GM21367 (cell line): Measurements from ENCODE around the gene FCSK.
A peak's percentile ranks its signal among the peaks of the same experiment; 100 is the strongest.
"Not testable (repeated sequence)": the region's sequence is repeated elsewhere in the genome, so short reads cannot be mapped to it uniquely, and the experiment has no call there.

Experiments
- ATAC-seq: cut with Tn5 transposase; IDR thresholded peaks from one replicate; pipeline ENCODE4 v1.9.1; 2021; ENCODE audit not compliant: unreplicated experiment

The FCSK gene

GRCh38 chr16:70454222-70455034 lies at the start of gene FCSK:
Gene FCSK, plus strand, starts transcription at chr16:70454595. Its CDS starts 8,596 bp downstream, at chr16:70463191.
- peak; percentile 78 for ATAC-seq

DNA sequence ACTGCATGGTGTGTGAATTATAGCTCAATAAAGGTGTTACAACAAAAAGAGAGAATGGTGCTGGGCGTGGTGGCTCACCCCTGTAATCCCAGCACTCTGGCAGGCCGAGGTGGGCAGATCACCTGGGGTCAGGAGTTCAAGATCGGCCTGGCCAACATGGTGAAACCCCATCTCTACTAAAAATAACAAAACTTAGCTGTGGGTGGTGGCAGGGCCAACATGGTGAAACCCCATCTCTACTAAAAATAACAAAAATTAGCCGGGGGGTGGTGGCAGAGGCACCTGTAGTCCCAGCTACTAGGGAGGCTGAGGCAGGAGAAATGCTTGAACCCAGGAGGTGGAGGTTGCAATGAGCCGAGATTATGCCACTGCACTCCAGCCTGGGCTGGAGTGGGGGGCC lies 48.3 kb upstream of the FCSK start:
- ATAC-seq = not testable (repeated sequence)

- ATAC-seq = no peak
Measured at GRCh38 chr16:70407811-70408274, 46.6 kb upstream of the FCSK start.

DNA sequence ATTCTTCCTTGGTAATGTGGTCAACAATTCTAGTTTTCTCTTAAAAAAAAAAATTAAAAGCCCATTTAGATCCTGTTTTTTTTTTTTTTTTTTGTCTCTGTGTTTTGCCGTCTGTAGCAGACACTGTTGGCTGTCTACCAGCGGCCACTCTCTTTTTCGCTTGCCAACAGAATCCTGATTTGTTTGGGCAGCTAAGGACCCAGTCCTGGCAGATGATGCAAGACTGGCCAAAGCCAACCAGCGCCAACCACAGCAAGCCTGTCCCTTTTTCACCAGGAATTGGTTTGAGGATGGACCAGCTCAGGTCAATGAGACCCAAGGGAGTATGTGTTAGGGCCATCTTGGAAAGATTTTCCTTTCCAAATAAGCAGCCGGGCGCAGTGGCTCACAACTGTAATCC lies 43.7 kb upstream of the FCSK start:
- ATAC-seq = no peak

DNA sequence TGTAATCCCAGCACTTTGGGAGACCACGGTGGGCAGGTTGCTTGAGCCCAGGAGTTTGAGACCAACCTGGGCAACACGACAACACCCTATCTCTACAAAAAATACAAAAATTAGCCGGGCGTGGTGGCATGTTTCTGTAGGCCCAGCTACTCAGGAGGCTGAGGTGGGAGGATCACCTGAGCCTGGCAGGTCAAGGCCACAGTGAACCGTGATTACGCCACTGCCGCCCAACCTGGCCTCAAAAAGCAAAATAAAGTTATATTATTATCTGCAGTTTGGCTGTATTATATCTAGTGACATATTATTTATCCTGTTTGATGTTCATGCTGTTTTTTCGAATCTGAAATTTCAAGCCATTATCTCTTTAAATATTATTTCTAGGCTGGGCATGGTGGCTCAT lies 42.0 kb upstream of the FCSK start:
- ATAC-seq = no peak

- ATAC-seq = not testable (repeated sequence)
Measured at GRCh38 chr16:70413572-70413971, 40.8 kb upstream of the FCSK start.

DNA sequence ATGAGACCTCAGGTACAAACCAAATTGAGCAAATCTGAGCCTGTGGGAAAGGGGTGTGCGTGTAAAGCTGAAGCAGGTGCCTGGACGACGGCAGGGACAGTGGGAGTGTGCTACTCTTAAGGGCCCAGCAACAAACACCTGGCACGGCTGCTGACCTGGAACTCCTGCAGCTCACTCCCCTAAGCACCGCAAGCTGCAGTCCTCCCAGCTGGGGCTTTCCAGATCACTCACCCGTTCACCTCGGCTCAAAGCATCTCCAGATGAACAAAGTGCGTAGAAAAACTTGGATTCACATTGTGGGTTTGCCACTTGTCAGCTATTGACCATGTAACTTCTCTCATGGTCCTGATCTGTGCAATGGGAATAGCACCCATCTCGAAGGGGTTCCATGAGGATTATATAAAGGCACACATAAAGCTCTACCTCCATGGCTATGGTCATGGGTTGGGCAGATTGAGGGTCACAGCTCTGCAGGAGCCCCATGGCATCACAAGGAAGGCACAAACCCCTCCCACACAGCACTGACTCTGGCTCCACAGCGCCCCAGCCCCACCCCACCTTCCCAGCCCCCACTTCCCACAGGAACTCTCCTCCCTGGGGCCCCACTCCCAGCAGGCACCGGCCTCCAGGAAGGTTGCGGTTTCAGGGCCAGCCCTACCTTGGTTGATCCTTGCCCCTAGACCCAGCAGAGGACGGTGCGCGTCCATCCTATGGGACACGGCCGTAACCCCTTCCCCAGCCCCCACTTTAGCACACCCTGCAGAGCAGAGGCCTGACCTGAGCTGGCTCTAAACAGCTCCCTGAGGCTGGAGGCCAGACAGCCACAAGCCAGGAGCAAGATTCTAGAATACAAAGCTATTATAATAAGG lies 37.4 kb upstream of the FCSK start:
- no peak for ATAC-seq

GRCh38 chr16:70417661-70418060 lies 36.7 kb upstream of the FCSK start:
- no peak for ATAC-seq

DNA sequence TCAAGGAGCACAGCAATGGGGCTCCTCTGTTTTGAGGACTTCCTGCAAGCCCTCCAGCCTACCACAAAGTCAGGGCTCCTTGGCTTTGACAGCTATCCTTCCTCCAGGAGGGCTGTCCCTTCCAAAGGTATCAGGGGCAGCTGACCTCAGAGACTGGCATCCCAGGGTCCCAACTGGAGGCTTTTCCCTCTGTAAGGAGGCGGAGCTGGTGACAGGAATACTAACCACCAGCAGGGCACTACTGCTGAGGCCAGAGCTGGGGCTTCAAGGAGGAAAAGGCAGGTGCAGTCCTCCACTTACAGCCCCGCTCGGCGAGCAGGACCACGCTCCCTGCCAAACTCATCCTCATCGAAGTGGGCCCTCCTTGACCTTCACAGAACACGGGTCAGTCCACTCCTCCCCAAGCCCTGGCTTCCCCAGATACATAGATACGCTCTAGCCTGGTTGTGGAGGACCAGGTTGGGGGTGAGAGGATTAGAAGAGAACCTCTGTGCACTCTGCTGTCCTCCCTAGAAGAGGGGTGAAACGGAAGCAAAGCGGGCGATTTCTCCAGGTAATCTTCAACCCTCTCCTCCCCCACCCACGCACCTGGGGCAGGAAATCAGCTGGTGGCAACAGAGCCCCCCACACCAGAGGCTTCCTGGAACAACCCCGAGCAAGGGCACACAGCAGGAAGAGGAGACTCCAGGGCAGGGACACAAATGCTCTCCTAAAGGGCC lies 36.0 kb upstream of the FCSK start:
- ATAC-seq = no peak

DNA sequence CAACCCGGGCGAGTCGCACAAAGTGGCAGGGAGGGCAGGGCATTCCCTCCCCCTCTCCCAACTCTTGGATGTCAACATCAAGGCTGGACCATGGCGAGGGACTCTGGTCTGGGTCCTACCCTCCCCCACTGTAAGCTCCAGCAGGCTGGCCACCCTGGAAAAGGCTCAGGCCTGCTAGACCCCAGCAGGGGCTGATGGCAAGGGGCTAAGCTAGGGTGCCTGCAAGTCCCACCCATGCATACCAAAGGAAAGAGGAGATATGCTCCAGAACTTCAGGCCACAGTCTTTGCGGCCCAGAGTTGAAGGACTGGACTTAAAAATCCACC lies 35.4 kb upstream of the FCSK start:
- no peak for ATAC-seq

- ATAC-seq = no peak
Measured at GRCh38 chr16:70419384-70420327, 34.7 kb upstream of the FCSK start.

DNA sequence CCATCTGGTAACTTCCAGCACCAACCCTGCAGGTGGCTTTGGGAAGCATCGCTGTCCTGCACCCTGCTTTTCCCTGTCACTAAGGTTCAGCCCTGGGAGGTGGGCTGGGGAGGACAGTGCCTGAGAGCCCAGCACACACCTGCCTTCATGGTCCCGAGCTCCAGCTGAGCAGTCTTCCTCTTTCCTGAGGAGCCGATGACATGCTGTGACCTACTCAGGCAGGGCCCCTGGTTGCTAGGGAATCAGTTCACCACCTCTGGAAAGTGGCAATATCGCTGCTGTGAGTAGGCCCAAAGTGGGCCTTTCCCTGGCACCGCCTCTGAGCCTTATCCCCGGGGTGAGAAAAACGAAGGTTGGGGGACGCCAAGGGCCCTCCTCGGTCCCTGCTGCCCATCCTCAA lies 33.4 kb upstream of the FCSK start:
- no peak for ATAC-seq

DNA sequence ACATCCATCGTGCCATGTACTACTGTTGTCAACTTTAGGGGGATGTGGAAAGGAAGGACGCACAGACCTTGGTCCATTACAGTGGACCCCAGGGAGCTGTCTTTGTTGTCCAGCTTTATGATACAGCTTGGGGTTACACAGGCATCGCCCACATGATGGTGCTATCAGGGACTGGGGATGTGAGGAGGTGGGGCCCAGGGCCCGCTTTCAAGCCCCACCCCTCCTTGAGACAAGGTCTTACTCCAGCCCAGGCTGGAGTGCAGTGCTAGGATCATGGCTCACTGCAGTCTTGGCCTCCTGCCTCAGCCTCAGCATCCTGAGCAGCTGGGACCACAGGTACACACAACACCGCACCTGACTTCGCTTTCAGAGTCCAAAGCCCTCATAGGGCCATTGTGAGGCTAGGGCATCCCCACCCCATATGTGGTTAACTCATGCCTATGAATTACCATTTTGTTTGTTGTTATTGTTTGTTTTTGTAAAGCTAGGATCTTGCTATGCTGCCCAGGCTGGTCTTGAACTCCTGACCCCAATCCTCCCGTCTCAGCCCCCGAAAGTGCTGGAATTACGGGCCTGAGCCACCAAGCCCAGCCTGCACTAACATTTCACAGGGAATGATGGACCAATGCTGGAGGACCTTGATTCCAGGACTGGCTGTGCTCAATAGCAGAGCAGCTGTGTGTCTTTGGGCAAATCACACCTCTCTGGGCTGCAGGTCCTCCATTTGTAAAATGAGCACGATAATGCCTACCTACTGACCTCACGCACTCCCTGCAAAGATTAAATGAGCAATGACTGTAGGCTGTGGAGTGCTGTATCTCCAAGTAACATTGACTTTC lies 32.7 kb upstream of the FCSK start:
- ATAC-seq = no peak

GRCh38 chr16:70422543-70422942 lies 31.9 kb upstream of the FCSK start:
- ATAC-seq = no peak

DNA sequence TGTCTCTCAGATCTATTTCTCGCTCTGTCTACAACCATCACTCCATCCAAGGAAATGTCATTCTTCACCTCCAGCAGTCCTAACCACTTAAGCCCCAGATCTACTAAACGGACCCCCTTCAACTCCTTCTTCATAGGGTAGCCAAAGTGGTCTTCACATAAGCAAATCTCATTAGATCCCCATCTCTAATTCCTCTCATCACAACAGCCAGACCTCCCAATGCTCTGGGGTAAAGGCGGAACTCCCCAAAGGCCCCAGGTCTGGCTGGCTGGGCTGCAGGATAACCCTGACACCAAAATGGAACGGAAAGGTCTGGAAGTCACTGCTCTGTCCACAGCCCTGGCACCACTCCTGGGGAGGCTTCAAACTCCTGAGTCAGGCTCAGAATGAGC lies 26.6 kb upstream of the FCSK start:
- ATAC-seq = no peak

GRCh38 chr16:70428178-70428998 lies 26.0 kb upstream of the FCSK start:
- ATAC-seq = no peak

- no peak for ATAC-seq
Measured at GRCh38 chr16:70429888-70430666, 24.3 kb upstream of the FCSK start.
